ENCODE results near the gene A1CF. TPM values are rescaled to one million over a fixed set of nuclear protein-coding genes. Genes with fewer than 3 reads are reported as not detected.
"Not testable (repeated sequence)": the region's sequence is repeated elsewhere in the genome, so short reads cannot be mapped to it uniquely, and the experiment has no call there.

The A1CF gene
- total and polyA plus RNA-seq, 11 donors = 0.03 to 0.08 TPM; not detected in 9

DNA sequence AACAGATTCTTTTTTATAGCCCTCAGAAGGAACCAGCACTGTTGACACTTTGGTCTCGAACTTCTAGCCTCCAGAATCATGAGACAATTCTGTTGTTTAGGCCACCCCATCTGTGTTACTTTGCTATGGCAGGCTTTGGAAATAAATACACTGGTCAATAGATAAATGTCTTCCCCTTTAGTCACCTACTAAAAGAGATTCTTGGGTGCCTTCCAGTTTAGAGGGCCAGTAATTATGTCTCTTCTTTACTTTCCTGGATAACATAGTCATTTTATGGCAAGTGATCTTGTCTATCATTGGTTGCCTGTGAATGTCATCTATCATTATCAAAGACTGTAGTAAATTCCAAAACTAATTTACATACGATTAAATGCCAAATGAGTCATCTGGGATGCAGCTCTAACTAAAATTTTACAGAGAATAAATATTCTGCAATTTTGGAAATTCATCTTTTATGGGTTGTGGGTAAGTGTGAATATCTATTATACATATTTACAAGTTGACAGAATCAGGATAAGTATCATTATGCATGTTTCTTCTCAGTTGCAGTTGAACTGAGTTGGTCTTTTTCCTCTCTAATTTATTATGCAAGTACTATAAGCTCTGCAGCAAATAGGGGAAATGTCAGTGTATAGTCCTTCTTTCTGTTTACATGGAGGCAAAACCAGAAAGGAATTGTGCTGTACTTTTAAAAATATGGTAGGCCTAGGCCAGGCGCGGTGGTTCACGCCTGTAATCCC, 118.5 kb downstream of the A1CF start:
- not testable (repeated sequence) for H3K9me3 ChIP-seq, H3K27me3 ChIP-seq, H3K4me1 ChIP-seq, DNase-seq, H3K36me3 ChIP-seq, ATAC-seq, H3K4me3 ChIP-seq, H3K27ac ChIP-seq
- WGBS, 4 donors = 85 to 93% (median 87%) methylated on average over 4 to 5 of the region's 5 CpGs
- intact Hi-C loops (cut with DNase I) = loop anchor here in 1 of 10 donors (10.0 kb wide), 1 partner anchor 48 kb away; no protein-coding TSS in a partner anchor

Other genes starting within 250 kb of the A1CF start
- gene ASAH2B, start 145.7 kb downstream of the A1CF start, total RNA-seq = 1 to 10 TPM; 1.4 to 7.7 (median 4.5) TPM
- gene ASAH2B, start 145.7 kb downstream of the A1CF start, polyA plus RNA-seq = 1 to 10 TPM; 1.6 to 6.0 TPM
- gene PRKG1, start 188.9 kb upstream of the A1CF start, total RNA-seq = 10 to 100 TPM; 16.6 to 37.3 (median 30.1) TPM
- gene PRKG1, start 188.9 kb upstream of the A1CF start, polyA plus RNA-seq = 1 to 10 TPM; 5.5 to 9.5 TPM